Endothelial cell of umbilical vein (primary cell): Measurements from ENCODE around the gene KCNMA1.

Source experiments
- CTCF ChIP-seq, 2 donors: IDR thresholded peaks; 1 replicate in 1 of 2; 2 replicates in 1 of 2; pipeline ENCODE4 v1.5.1; 2011; ENCODE audit warnings: low read length in 2 of 2, mild to moderate bottlenecking in 2 of 2, moderate library complexity in 2 of 2, control low read depth in 1 of 2, inconsistent platforms in 1 of 2, low read depth in 1 of 2; ENCODE audit not compliant: insufficient read depth in 1 of 2; ENCODE audit errors: extremely low read depth in 1 of 2
- EZH2 ChIP-seq: IDR thresholded peaks from 2 replicates; pipeline ENCODE4 v1.6.1; 2012; ENCODE audit warnings: borderline replicate concordance, low read depth, mild to moderate bottlenecking, moderate library complexity, low read length, inconsistent platforms; ENCODE audit not compliant: severe bottlenecking
- JUN ChIP-seq: IDR thresholded peaks from 2 replicates; pipeline ENCODE4 v1.6.1; 2011; ENCODE audit warnings: borderline replicate concordance, low read depth; ENCODE audit not compliant: insufficient read length, insufficient read depth
- MYC ChIP-seq: IDR thresholded peaks from one replicate; pipeline ENCODE4 v1.6.1; 2011; ENCODE audit warnings: mild to moderate bottlenecking, low read depth, low read length
- POLR2A ChIP-seq: IDR thresholded peaks from 2 replicates; pipeline ENCODE4 v1.6.1; 2012; ENCODE audit warnings: low read depth, mild to moderate bottlenecking, control low read depth, low read length
- POLR2AphosphoS5 ChIP-seq: IDR thresholded peaks from 2 replicates; pipeline ENCODE4 v1.6.1; 2012; ENCODE audit warnings: low read depth, mild to moderate bottlenecking, control low read depth, low read length, moderate library complexity; ENCODE audit not compliant: insufficient read depth
- TF ChIP-seq, protein P1 (sequence below): IDR thresholded peaks from 2 replicates; pipeline ENCODE4 v1.6.1; 2011; ENCODE audit not compliant: insufficient read depth, insufficient read length

DNA sequence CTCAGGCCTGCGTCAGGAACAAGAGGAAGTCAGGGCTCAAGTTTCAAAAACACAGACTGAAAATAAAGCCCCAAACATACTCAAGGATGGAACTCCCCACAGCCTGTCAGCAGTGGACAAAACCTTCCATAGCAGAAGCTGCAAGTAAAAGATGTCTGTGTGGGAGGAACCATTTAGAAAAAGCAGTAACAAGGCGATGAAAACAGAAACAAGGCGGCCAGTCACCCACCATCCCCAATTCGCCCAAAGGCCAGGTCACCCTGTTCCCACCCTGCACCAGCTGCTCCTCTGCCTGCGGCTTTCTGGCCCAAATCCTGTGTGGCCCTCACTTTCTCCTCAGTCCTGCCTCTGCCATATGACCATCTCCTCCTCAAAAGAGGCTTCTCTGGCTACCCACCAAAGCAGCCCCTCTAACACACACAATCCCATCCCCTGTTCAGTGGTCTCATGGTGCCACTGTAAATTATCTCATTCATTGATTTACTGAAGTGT lies 27.8 kb downstream of the KCNMA1 start:
- TF ChIP-seq JUN (no peak), CTCF (IDR thresholded peaks at IDR 0.05; ENCODE audit: extremely low read depth in 1 of 2, insufficient read depth in 1 of 2, low read depth in 1 of 2, low read length in 2 of 2) (no peak), POLR2AphosphoS5 (no peak), EZH2 (no peak), POLR2A (no peak), MYC (no peak)
- TF ChIP-seq, protein P1, sequence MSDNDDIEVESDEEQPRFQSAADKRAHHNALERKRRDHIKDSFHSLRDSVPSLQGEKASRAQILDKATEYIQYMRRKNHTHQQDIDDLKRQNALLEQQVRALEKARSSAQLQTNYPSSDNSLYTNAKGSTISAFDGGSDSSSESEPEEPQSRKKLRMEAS = no peak
